HCT116 (cell line): Measurements from ENCODE around the gene CD248.

ENCODE experiments used
- CEBPB ChIP-seq: IDR thresholded peaks from 2 replicates; pipeline ENCODE4 v1.6.1; 2012; ENCODE audit warnings: low read depth
- CTCF ChIP-seq, 3 experiments: fragments of 200-600 bp in 1 of 3; sonication (generic) in 1 of 3; IDR thresholded peaks in 2 of 3; conservative IDR thresholded peaks in 1 of 3; 2 replicates each; pipeline ENCODE4 v1.5.1; 2012 to 2017; ENCODE audit warnings: low read depth in 2 of 3, low read length in 2 of 3, antibody characterized with exemption in 1 of 3, borderline replicate concordance in 1 of 3, control low read depth in 1 of 3, mild to moderate bottlenecking in 1 of 3, mixed read lengths in 1 of 3, mixed run types in 1 of 3, moderate library complexity in 1 of 3; ENCODE audit not compliant: insufficient read depth in 1 of 3
- EZH2 ChIP-seq: fragments of 200-600 bp; sonication (generic); IDR thresholded peaks from 2 replicates; pipeline ENCODE4 v1.6.1; 2017; ENCODE audit warnings: antibody characterized with exemption, mixed run types
- FOSL1 ChIP-seq: IDR thresholded peaks from 2 replicates; pipeline ENCODE4 v1.6.1; 2012; ENCODE audit warnings: low read depth
- JUND ChIP-seq: IDR thresholded peaks from 2 replicates; pipeline ENCODE4 v1.6.1; 2012
- POLR2A ChIP-seq: IDR thresholded peaks from 2 replicates; pipeline ENCODE4 v1.7.0; 2011; ENCODE audit warnings: borderline replicate concordance; ENCODE audit not compliant: insufficient read depth, insufficient read length; ENCODE audit errors: extremely low read depth
- POLR2AphosphoS5 ChIP-seq: IDR thresholded peaks from 2 replicates; pipeline ENCODE4 v1.6.1; 2011; ENCODE audit warnings: mild to moderate bottlenecking, low read depth, low read length, moderate library complexity
- SIN3A ChIP-seq: IDR thresholded peaks from 2 replicates; pipeline ENCODE4 v1.6.1; 2012; ENCODE audit warnings: low read depth
- SP1 ChIP-seq: IDR thresholded peaks from 2 replicates; pipeline ENCODE4 v1.6.1; 2012; ENCODE audit warnings: low read depth
- ZFX ChIP-seq: fragments of 450-650 bp; IDR thresholded peaks from 2 replicates; pipeline ENCODE4 v1.6.1; 2017
- ZNF274 ChIP-seq: fragments of 200-500 bp; sonication (Bioruptor generic); IDR thresholded peaks from 2 replicates; pipeline ENCODE4 v1.6.1; 2014; ENCODE audit warnings: mild to moderate bottlenecking, low read depth, low read length, inconsistent platforms
- TF ChIP-seq, protein P1 (sequence below): IDR thresholded peaks from 2 replicates; pipeline ENCODE4 v1.6.1; 2012
- TF ChIP-seq, protein P2 (sequence below): IDR thresholded peaks from 2 replicates; pipeline ENCODE4 v1.6.1; 2011; ENCODE audit warnings: mild to moderate bottlenecking, low read length, moderate library complexity; ENCODE audit not compliant: insufficient replicate concordance; ENCODE audit errors: extremely low read depth
- TF ChIP-seq, protein P3 (sequence below): IDR thresholded peaks from 2 replicates; pipeline ENCODE4 v1.6.1; 2012; ENCODE audit warnings: low read depth

- no peak for TF ChIP-seq POLR2A
- TF ChIP-seq, protein P1, sequence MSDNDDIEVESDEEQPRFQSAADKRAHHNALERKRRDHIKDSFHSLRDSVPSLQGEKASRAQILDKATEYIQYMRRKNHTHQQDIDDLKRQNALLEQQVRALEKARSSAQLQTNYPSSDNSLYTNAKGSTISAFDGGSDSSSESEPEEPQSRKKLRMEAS = no peak
- no peak for TF ChIP-seq EZH2
- no peak for TF ChIP-seq CTCF (IDR thresholded peaks at IDR 0.05 in 2 of 3, conservative IDR thresholded peaks at IDR 0.05 in 1 of 3; ENCODE audit: borderline replicate concordance in 1 of 3, insufficient read depth in 1 of 3, low read depth in 2 of 3, low read length in 2 of 3)
- TF ChIP-seq SP1 = no peak
- TF ChIP-seq ZFX = no peak
- TF ChIP-seq FOSL1 = no peak
- TF ChIP-seq CEBPB = no peak
- no peak for TF ChIP-seq SIN3A
- TF ChIP-seq, protein P2, sequence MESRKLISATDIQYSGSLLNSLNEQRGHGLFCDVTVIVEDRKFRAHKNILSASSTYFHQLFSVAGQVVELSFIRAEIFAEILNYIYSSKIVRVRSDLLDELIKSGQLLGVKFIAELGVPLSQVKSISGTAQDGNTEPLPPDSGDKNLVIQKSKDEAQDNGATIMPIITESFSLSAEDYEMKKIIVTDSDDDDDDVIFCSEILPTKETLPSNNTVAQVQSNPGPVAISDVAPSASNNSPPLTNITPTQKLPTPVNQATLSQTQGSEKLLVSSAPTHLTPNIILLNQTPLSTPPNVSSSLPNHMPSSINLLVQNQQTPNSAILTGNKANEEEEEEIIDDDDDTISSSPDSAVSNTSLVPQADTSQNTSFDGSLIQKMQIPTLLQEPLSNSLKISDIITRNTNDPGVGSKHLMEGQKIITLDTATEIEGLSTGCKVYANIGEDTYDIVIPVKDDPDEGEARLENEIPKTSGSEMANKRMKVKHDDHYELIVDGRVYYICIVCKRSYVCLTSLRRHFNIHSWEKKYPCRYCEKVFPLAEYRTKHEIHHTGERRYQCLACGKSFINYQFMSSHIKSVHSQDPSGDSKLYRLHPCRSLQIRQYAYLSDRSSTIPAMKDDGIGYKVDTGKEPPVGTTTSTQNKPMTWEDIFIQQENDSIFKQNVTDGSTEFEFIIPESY = no peak
- TF ChIP-seq JUND = no peak
- TF ChIP-seq POLR2AphosphoS5 = no peak
- TF ChIP-seq, protein P3, sequence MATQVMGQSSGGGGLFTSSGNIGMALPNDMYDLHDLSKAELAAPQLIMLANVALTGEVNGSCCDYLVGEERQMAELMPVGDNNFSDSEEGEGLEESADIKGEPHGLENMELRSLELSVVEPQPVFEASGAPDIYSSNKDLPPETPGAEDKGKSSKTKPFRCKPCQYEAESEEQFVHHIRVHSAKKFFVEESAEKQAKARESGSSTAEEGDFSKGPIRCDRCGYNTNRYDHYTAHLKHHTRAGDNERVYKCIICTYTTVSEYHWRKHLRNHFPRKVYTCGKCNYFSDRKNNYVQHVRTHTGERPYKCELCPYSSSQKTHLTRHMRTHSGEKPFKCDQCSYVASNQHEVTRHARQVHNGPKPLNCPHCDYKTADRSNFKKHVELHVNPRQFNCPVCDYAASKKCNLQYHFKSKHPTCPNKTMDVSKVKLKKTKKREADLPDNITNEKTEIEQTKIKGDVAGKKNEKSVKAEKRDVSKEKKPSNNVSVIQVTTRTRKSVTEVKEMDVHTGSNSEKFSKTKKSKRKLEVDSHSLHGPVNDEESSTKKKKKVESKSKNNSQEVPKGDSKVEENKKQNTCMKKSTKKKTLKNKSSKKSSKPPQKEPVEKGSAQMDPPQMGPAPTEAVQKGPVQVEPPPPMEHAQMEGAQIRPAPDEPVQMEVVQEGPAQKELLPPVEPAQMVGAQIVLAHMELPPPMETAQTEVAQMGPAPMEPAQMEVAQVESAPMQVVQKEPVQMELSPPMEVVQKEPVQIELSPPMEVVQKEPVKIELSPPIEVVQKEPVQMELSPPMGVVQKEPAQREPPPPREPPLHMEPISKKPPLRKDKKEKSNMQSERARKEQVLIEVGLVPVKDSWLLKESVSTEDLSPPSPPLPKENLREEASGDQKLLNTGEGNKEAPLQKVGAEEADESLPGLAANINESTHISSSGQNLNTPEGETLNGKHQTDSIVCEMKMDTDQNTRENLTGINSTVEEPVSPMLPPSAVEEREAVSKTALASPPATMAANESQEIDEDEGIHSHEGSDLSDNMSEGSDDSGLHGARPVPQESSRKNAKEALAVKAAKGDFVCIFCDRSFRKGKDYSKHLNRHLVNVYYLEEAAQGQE = no peak
- no peak for TF ChIP-seq ZNF274
Observed at GRCh38 chr11:66321606-66322005, 4.8 kb upstream of the CD248 start.
